Measurements from ENCODE around the gene PTPN9. TPM values are rescaled to one million over a fixed set of nuclear protein-coding genes. Genes with fewer than 3 reads are reported as not detected.
A peak's percentile ranks its signal among the peaks of the same experiment; 100 is the strongest.

PTPN9 gene
- total and polyA plus RNA-seq, 12 donors: 5.9 to 28.5 (median 19.3) TPM

DNA sequence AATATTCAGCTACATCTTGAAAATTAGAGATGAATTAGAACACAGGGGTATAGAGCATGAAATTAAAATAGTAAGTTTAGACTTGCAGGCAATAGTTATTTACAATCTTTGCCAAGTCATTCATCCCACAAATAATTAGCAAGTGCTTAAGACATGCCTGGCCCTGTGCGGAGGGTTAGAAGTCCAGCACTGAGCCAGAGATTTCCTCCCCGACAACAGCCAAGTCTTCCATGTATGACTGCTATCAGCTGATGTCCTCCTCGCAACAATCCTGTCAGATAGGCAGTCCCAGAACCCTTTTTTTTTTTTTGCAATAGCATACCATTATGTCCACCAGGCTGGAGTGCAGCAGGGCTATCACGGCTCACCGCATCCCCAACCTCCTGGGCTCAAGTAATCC lies 142.2 kb downstream of the PTPN9 start:
- TF ChIP-seq, protein P1, sequence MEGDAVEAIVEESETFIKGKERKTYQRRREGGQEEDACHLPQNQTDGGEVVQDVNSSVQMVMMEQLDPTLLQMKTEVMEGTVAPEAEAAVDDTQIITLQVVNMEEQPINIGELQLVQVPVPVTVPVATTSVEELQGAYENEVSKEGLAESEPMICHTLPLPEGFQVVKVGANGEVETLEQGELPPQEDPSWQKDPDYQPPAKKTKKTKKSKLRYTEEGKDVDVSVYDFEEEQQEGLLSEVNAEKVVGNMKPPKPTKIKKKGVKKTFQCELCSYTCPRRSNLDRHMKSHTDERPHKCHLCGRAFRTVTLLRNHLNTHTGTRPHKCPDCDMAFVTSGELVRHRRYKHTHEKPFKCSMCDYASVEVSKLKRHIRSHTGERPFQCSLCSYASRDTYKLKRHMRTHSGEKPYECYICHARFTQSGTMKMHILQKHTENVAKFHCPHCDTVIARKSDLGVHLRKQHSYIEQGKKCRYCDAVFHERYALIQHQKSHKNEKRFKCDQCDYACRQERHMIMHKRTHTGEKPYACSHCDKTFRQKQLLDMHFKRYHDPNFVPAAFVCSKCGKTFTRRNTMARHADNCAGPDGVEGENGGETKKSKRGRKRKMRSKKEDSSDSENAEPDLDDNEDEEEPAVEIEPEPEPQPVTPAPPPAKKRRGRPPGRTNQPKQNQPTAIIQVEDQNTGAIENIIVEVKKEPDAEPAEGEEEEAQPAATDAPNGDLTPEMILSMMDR (IDR thresholded peaks at IDR 0.05): no peak
- no peak for TF ChIP-seq POLR2A (IDR thresholded peaks at IDR 0.05)
- WGBS, 4 donors: 70 to 90% (median 87%) methylated on average over 5 of the region's 5 CpGs
- Histone ChIP-seq H3K4me1 (replicated peaks in 1 of 2) (peaks cover 0 to 5% of the 10 kb centered on the region in 2 donors), H3K4me3 (no peak overlapping the region), H3K9me3 (replicated peaks in 1 of 3) (no peaks in the 10 kb centered on the region), H3K27me3 (no peaks in the 10 kb centered on the region), H3K36me3 (replicated peaks in 1 of 2) (no peaks in the 10 kb centered on the region), H3K27ac (no peak overlapping the region)
- intact Hi-C loops (cut with DNase I): no loop called here
- DNase-seq: peak in 1 of 7 donors; percentile 13

GRCh38 chr15:75431682-75432081 lies 147.4 kb downstream of the PTPN9 start:
- Histone ChIP-seq H3K4me3 (no peak overlapping the region), H3K36me3 (replicated peaks in 1 of 2) (peaks cover 0 to 20% of the 10 kb centered on the region in 2 donors), H3K27ac (no peak overlapping the region), H3K4me1 (replicated peaks in 1 of 2) (peaks cover 0 to 5% of the 10 kb centered on the region in 2 donors), H3K9me3 (replicated peaks in 1 of 3) (no peaks in the 10 kb centered on the region), H3K27me3 (no peaks in the 10 kb centered on the region)
- no peak for DNase-seq
- no peak for TF ChIP-seq POLR2A (IDR thresholded peaks at IDR 0.05)
- TF ChIP-seq, protein P1 (IDR thresholded peaks at IDR 0.05): no peak
- 16 to 39% (median 33%) methylated on average over 1 of the region's 1 CpG for WGBS, 4 donors
- intact Hi-C loops (cut with DNase I): no loop called here

DNA sequence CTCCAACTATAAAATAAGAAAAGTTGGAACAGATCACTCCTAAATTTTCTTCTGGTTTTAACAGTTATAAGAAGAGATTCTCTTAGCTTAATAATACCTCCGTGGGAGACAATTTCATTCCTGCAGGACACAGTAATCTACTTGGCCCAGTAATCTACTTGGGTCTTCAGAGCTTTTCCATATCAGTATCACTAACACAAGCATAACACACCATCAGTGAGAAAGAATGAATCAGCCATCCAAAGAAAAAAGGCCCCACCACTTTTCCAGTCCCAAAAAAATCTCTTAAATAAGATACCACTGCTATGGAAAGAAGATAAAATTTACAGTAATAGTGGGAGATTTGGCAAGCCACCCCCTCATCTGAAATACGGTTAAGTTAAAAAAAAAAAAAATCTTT lies 147.8 kb downstream of the PTPN9 start:
- DNase-seq: no peak
- 83 to 98% (median 88%) methylated on average over 2 of the region's 2 CpGs for WGBS, 4 donors
- H3K9me3 ChIP-seq (replicated peaks in 1 of 3): no peaks in the 10 kb centered on the region
- TF ChIP-seq, protein P1 (IDR thresholded peaks at IDR 0.05): no peak
- TF ChIP-seq POLR2A (IDR thresholded peaks at IDR 0.05): no peak
- H3K4me3 ChIP-seq: no peak overlapping the region
- H3K36me3 ChIP-seq (replicated peaks in 1 of 2): peaks cover 0 to 24% of the 10 kb centered on the region in 2 donors
- H3K27ac ChIP-seq: no peak overlapping the region
- no peaks in the 10 kb centered on the region for H3K27me3 ChIP-seq
- peaks cover 0 to 5% of the 10 kb centered on the region in 2 donors for H3K4me1 ChIP-seq (replicated peaks in 1 of 2)
- intact Hi-C loops (cut with DNase I): no loop called here

GRCh38 chr15:75430259-75430658 lies 148.9 kb downstream of the PTPN9 start:
- H3K4me1 ChIP-seq (replicated peaks in 1 of 2): peaks cover 0 to 5% of the 10 kb centered on the region in 2 donors
- H3K27ac ChIP-seq: no peak overlapping the region
- H3K4me3 ChIP-seq: no peak overlapping the region
- DNase-seq: no peak
- no peaks in the 10 kb centered on the region for H3K27me3 ChIP-seq
- TF ChIP-seq, protein P1 (IDR thresholded peaks at IDR 0.05): no peak
- TF ChIP-seq POLR2A (IDR thresholded peaks at IDR 0.05): no peak
- H3K36me3 ChIP-seq (replicated peaks in 1 of 2): peaks cover 0 to 25% of the 10 kb centered on the region in 2 donors
- intact Hi-C loops (cut with DNase I): no loop called here
- H3K9me3 ChIP-seq (replicated peaks in 1 of 3): no peaks in the 10 kb centered on the region
- 94 to 97% (median 95%) methylated on average over 4 to 7 of the region's 7 CpGs for WGBS, 4 donors
